ENCODE results near the gene TBX10.
"Not testable (repeated sequence)": the region's sequence is repeated elsewhere in the genome, so short reads cannot be mapped to it uniquely, and the experiment has no call there.

TBX10 gene

DNA sequence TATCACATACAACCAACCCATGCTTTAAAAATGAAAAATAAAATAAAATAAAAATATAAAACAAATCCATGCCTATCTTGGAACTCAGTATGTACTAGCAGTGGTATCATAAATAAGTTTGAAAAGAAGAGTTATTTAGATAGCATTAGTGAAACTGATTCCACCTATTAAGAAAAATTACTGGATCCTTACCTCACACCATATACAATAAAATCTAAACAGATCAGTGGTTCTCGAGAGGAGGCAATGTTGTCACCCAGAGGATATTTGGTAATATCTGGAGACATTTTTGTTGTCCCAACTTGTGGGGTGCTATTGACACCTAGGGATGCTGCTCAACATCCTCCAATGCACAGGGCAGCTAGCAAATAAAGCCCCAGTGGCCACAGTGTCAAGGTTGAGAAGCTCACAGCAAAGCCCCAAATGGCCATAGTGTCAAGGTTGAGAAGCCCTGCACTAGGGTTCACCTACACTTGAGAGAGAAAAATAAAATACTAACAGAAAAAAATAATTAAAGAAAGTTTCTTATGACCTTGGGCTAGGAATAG, 42.7 kb downstream of the TBX10 start:
- no peak for DNase-seq

DNA sequence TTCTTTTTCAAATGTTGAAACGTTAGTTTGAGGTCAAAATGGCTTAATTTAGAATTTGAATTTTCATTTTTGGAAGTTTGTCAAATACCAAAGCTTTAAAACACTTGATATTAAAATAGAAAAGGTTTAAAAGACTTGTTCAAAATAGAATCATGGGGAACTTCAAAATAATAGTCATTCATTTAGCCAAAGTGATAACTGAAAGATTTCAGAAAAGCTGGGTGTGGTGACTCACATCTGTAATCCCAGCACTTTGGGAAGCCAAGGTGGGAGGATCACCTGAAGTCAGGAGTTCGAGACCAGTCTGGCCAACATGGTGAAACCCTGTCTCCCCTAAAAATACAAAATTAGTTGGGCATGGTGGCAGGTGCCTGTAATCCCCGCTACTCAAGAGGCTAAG, 45.1 kb downstream of the TBX10 start:
- no peak for DNase-seq

- DNase-seq: no peak
Measured at GRCh38 chr11:67593565-67593905, 46.0 kb downstream of the TBX10 start.

GRCh38 chr11:67592880-67593564, 46.5 kb downstream of the TBX10 start:
- DNase-seq: no peak

- DNase-seq: not testable (repeated sequence)
Measured at GRCh38 chr11:67588899-67589415, 50.6 kb downstream of the TBX10 start.

DNA sequence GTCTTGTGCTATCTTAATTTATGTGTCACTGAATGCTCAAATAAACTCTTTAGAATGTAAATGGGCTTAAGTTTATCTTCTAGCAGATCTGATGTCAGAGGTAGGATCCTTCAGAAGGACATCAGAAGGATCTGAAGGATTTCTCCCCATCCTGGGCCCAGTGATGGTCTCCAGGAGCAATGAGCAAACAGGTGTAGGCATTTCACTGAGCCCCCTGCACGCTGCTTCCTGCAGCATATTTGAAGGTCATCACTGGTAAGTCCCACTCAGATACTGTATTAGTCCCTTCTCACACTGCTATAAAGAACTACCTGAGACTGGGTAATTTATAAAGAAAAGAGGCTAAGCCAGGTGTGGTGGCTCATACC, 51.4 kb downstream of the TBX10 start:
- no peak for DNase-seq

DNA sequence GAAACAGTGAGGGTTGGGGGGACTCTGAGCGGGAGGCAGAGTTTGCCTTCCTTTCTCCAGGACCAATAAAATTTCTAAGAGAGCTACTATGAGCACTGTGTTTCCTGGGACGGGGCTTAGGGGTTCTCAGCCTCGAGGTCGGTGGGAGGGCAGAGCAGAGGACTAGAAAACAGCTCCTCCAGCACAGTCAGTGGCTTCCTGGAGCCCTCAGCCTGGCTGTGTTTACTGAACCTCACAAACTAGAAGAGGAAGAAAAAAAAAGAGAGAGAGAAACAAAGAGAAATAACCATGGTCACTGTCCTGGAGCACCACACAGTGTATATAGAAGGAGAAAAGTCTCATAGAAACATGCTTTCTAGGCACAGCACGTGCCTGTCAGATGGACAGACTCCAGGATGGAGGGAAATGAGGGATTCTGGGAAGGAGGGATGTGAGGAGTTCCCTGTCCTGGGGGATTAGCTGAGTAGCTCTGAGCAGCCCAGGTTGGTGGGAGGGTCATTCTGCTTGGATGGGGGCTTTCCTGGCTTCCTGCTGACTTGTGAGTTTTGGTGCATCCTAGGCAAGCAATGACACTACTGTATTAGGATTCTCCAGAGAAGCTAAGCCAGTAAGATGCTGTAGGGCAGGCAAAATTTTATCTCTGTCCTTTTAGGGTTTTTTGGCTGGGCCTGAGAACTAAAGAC, 52.9 kb downstream of the TBX10 start:
- no peak for DNase-seq

GRCh38 chr11:67585911-67586310, 53.7 kb downstream of the TBX10 start:
- DNase-seq: no peak

GRCh38 chr11:67584881-67585873, 54.4 kb downstream of the TBX10 start:
- no peak for DNase-seq

DNA sequence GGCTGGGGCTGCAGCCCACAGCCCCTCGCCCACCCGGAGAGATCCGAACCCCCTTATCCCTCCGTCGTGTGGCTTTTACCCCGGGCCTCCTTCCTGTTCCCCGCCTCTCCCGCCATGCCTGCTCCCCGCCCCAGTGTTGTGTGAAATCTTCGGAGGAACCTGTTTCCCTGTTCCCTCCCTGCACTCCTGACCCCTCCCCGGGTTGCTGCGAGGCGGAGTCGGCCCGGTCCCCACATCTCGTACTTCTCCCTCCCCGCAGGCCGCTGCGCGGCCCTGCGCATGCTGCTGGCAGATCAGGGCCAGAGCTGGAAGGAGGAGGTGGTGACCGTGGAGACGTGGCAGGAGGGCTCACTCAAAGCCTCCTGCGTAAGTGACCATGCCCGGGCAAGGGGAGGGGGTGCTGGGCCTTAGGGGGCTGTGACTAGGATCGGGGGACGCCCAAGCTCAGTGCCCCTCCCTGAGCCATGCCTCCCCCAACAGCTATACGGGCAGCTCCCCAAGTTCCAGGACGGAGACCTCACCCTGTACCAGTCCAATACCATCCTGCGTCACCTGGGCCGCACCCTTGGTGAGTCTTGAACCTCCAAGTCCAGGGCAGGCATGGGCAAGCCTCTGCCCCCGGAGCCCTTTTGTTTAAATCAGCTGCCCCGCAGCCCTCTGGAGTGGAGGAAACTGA, 55.2 kb downstream of the TBX10 start:
- no peak for DNase-seq

GRCh38 chr11:67583247-67584204, 56.0 kb downstream of the TBX10 start, which contains the start of gene GSTP1:
Gene GSTP1 (plus strand): TSS chr11:67583812. CDS start chr11:67583844, 32 bp downstream.
- peak; percentile 69 to 71 for DNase-seq

GRCh38 chr11:67582011-67582410, 57.6 kb downstream of the TBX10 start:
- DNase-seq: no peak

DNA sequence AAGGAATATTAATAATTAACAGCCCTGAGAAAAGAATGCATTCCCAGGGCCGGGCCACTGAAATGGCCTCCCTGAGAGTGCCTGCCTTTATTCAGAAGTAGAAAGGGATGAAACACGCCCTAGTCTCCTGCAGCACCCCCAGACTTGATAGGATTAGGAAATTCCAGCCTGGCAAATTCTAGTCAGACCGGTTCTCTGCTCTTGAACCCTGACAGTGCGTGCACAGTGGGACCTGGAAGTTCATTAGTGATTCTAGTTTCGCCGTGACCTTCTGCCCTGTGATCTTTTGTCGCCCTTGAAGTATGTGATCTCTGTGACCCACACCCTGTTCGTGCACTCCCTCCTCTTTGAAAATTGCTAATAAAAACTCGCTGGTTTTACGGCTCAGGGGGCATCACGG, 58.1 kb downstream of the TBX10 start:
- DNase-seq: no peak
